Breast epithelium (tissue), 4 donors: Measurements from ENCODE around the gene SRP68. TPM values are rescaled to one million over a fixed set of nuclear protein-coding genes. Genes with fewer than 3 reads are reported as not detected.

Experiments used
- DNase-seq, 2 donors: peaks; one replicate each; pipeline ENCODE4 v3.0.0-alpha.2; 2019; ENCODE audit warnings: low spot score in 2 of 2
- H3K27ac ChIP-seq, 2 donors: fragments of 200-600 bp; sonication (generic) in 1 of 2; one replicate each; pipeline ENCODE4 v1.5.1; 2016 to 2019; ENCODE audit warnings: mild to moderate bottlenecking in 1 of 2
- H3K27me3 ChIP-seq, 2 donors: fragments of 200-600 bp; sonication (generic) in 1 of 2; one replicate each; pipeline versions ENCODE4 v1.5.1 to v1.6.0; 2017 to 2019; ENCODE audit warnings: control low read depth in 1 of 2, mild to moderate bottlenecking in 1 of 2
- H3K36me3 ChIP-seq: fragments of 200-600 bp; one replicate; pipeline ENCODE4 v1.5.1; 2019
- H3K4me1 ChIP-seq, 2 donors: fragments of 200-600 bp; sonication (generic); one replicate each; pipeline ENCODE4 v1.5.1; 2016 to 2019; ENCODE audit warnings: control low read depth in 1 of 2
- H3K4me3 ChIP-seq, 3 donors: fragments of 200-600 bp; sonication (generic); 1 replicate in 2 of 3; 2 replicates in 1 of 3; pipeline ENCODE4 v1.5.1; 2016 to 2019; ENCODE audit warnings: mild to moderate bottlenecking in 3 of 3, moderate library complexity in 2 of 3
- H3K9me3 ChIP-seq, 2 donors: fragments of 200-600 bp; sonication (generic) in 1 of 2; one replicate each; pipeline ENCODE4 v1.5.1; 2016 to 2019; ENCODE audit warnings: control low read depth in 1 of 2
- POLR2A ChIP-seq: fragments of 450-650 bp; IDR thresholded peaks from one replicate; pipeline ENCODE4 v1.6.1; 2016; ENCODE audit warnings: antibody characterized with exemption, mild to moderate bottlenecking, moderate library complexity
- POLR2AphosphoS5 ChIP-seq, 3 donors: sonication (generic); formaldehyde crosslinking; IDR thresholded peaks; one replicate each; pipeline ENCODE4 v1.6.1; 2017; ENCODE audit warnings: antibody characterized with exemption in 3 of 3
- intact Hi-C: fragments of 100-400 bp; cut with DNase I; formaldehyde crosslinking; loops from one replicate; pipeline ENCODE4 v1.15.1; 2023; ENCODE audit warnings: low total_unique reads
- total RNA-seq, 3 donors: library from RNA; depleted of rRNA; stranded (reverse); fragments of >200 nt; gene quantifications; one replicate each; pipeline ENCODE4 v1.1.0, GENCODE V29; 2016
- TF ChIP-seq, protein P1 (sequence below), 3 donors: fragments of 450-650 bp; IDR thresholded peaks; one replicate each; pipeline ENCODE4 v1.5.1; 2016 to 2017; ENCODE audit warnings: antibody characterized with exemption in 3 of 3, mild to moderate bottlenecking in 3 of 3, moderate library complexity in 3 of 3

SRP68 gene
- total RNA-seq, 3 donors from 2014 or later = 41.3 to 49.6 (median 48.3) TPM

GRCh38 chr17:76051561-76051960 lies 20.8 kb downstream of the SRP68 start:
- intact Hi-C loops = no loop called here
- Histone ChIP-seq H3K4me1 (no peaks in the 10 kb centered on the region), H3K4me3 (no peak overlapping the region), H3K36me3 (peaks cover 11% of the 10 kb centered on the region), H3K27me3 (no peaks in the 10 kb centered on the region), H3K9me3 (no peaks in the 10 kb centered on the region), H3K27ac (peak overlapping the region in 1 of 2 donors; percentile 70)
- TF ChIP-seq POLR2A (no peak), POLR2AphosphoS5 (IDR thresholded peaks at IDR 0.05) (no peak)
- TF ChIP-seq, protein P1, sequence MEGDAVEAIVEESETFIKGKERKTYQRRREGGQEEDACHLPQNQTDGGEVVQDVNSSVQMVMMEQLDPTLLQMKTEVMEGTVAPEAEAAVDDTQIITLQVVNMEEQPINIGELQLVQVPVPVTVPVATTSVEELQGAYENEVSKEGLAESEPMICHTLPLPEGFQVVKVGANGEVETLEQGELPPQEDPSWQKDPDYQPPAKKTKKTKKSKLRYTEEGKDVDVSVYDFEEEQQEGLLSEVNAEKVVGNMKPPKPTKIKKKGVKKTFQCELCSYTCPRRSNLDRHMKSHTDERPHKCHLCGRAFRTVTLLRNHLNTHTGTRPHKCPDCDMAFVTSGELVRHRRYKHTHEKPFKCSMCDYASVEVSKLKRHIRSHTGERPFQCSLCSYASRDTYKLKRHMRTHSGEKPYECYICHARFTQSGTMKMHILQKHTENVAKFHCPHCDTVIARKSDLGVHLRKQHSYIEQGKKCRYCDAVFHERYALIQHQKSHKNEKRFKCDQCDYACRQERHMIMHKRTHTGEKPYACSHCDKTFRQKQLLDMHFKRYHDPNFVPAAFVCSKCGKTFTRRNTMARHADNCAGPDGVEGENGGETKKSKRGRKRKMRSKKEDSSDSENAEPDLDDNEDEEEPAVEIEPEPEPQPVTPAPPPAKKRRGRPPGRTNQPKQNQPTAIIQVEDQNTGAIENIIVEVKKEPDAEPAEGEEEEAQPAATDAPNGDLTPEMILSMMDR (IDR thresholded peaks at IDR 0.05) = no peak
- no peak for DNase-seq

- intact Hi-C loops = no loop called here
- TF ChIP-seq, protein P1 (IDR thresholded peaks at IDR 0.05) = no peak
- TF ChIP-seq POLR2AphosphoS5 (IDR thresholded peaks at IDR 0.05) (no peak), POLR2A (no peak)
- no peaks in the 10 kb centered on the region for H3K4me1 ChIP-seq
- H3K9me3 ChIP-seq = no peaks in the 10 kb centered on the region
- DNase-seq = no peak
- H3K27me3 ChIP-seq = no peaks in the 10 kb centered on the region
- H3K4me3 ChIP-seq = no peak overlapping the region
- peaks cover 7% of the 10 kb centered on the region for H3K36me3 ChIP-seq
- H3K27ac ChIP-seq = peak overlapping the region in 1 of 2 donors; percentile 70
Measured at GRCh38 chr17:76050538-76051467, 21.5 kb downstream of the SRP68 start.

GRCh38 chr17:76049836-76050537 lies 22.3 kb downstream of the SRP68 start:
- Histone ChIP-seq H3K4me3 (no peak overlapping the region), H3K4me1 (no peaks in the 10 kb centered on the region), H3K27ac (peak overlapping the region in 1 of 2 donors; percentile 70), H3K9me3 (no peaks in the 10 kb centered on the region), H3K27me3 (no peaks in the 10 kb centered on the region), H3K36me3 (peaks cover 7% of the 10 kb centered on the region)
- no peak for DNase-seq
- TF ChIP-seq, protein P1 (IDR thresholded peaks at IDR 0.05) = no peak
- TF ChIP-seq POLR2A (no peak), POLR2AphosphoS5 (IDR thresholded peaks at IDR 0.05) (no peak)
- intact Hi-C loops = no loop called here

DNA sequence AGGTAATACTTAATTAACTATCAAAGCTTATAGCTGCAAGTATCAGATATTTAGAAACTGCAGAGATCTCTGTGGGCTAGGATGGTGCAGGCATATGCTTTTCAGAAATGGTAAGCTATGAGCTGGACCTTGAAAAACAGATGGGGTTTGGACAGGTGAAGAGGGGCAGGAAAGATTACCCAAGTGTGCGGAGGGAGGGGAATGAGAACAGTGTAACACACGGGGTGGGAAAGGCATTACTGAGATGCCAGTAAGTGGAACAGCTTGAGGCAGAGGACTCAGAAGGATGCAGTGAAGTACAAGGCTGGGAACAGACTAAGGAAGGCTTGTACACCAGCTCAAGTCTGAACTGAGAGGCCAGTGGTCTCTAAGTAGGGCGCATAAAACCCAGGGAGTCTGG lies 23.1 kb downstream of the SRP68 start:
- intact Hi-C loops = no loop called here
- Histone ChIP-seq H3K4me1 (no peaks in the 10 kb centered on the region), H3K27me3 (no peaks in the 10 kb centered on the region), H3K36me3 (peaks cover 7% of the 10 kb centered on the region), H3K27ac (no peak overlapping the region), H3K9me3 (no peaks in the 10 kb centered on the region), H3K4me3 (no peak overlapping the region)
- TF ChIP-seq POLR2A (no peak), POLR2AphosphoS5 (IDR thresholded peaks at IDR 0.05) (no peak)
- no peak for DNase-seq

GRCh38 chr17:76048711-76049110 lies 23.6 kb downstream of the SRP68 start:
- no peak for DNase-seq
- H3K27me3 ChIP-seq = no peaks in the 10 kb centered on the region
- H3K4me1 ChIP-seq = no peaks in the 10 kb centered on the region
- intact Hi-C loops = no loop called here
- no peaks in the 10 kb centered on the region for H3K9me3 ChIP-seq
- TF ChIP-seq POLR2A (no peak), POLR2AphosphoS5 (IDR thresholded peaks at IDR 0.05) (no peak)
- TF ChIP-seq, protein P1 (IDR thresholded peaks at IDR 0.05) = no peak
- no peak overlapping the region for H3K27ac ChIP-seq
- no peak overlapping the region for H3K4me3 ChIP-seq
- H3K36me3 ChIP-seq = peaks cover 7% of the 10 kb centered on the region
